HEK293T (cell line): ENCODE data around the gene CDCP1.

ENCODE experiments used
- BHLHE40 ChIP-seq: fragments of 450-650 bp; IDR thresholded peaks from 2 replicates; pipeline ENCODE4 v1.6.1; 2016; ENCODE audit warnings: mild to moderate bottlenecking, moderate library complexity, borderline replicate concordance
- CTBP1 ChIP-seq: fragments of 450-650 bp; IDR thresholded peaks from 2 replicates; pipeline ENCODE4 v1.6.1; 2016; ENCODE audit warnings: borderline replicate concordance
- ELF4 ChIP-seq: fragments of 450-650 bp; IDR thresholded peaks from 2 replicates; pipeline ENCODE4 v1.6.1; 2017; ENCODE audit warnings: antibody characterized with exemption
- FOXK2 ChIP-seq: fragments of 450-650 bp; IDR thresholded peaks from 2 replicates; pipeline ENCODE4 v1.6.1; 2016; ENCODE audit warnings: mild to moderate bottlenecking
- FOXM1 ChIP-seq: fragments of 450-650 bp; IDR thresholded peaks from 2 replicates; pipeline ENCODE4 v1.6.1; 2017; ENCODE audit warnings: mild to moderate bottlenecking, borderline replicate concordance
- HDGF ChIP-seq: fragments of 450-650 bp; IDR thresholded peaks from 2 replicates; pipeline ENCODE4 v1.6.1; 2017; ENCODE audit warnings: antibody characterized with exemption, borderline replicate concordance
- NFRKB ChIP-seq: fragments of 450-650 bp; IDR thresholded peaks from 2 replicates; pipeline ENCODE4 v1.6.1; 2016; ENCODE audit warnings: mild to moderate bottlenecking, moderate library complexity
- PKNOX1 ChIP-seq: fragments of 450-650 bp; IDR thresholded peaks from 2 replicates; pipeline ENCODE4 v1.6.1; 2016
- SP1 ChIP-seq: fragments of 450-650 bp; IDR thresholded peaks from 2 replicates; pipeline ENCODE4 v1.6.1; 2017
- TARDBP ChIP-seq: fragments of 450-650 bp; IDR thresholded peaks from 2 replicates; pipeline ENCODE4 v1.6.1; 2016
- ZNF384 ChIP-seq: fragments of 450-650 bp; IDR thresholded peaks from 2 replicates; pipeline ENCODE4 v1.6.1; 2016

- TF ChIP-seq BHLHE40 (no peak), ELF4 (no peak), ZNF384 (no peak), PKNOX1 (no peak), SP1 (no peak), FOXM1 (no peak), HDGF (no peak), FOXK2 (no peak), TARDBP (no peak), CTBP1 (no peak), NFRKB (no peak)
Observed at GRCh38 chr3:45055032-45055410, 91.2 kb downstream of the CDCP1 start.
